HepG2 (cell line): Measurements from ENCODE around the gene APLNR.

Source experiments
- BHLHE40 ChIP-seq: IDR thresholded peaks from 2 replicates; pipeline ENCODE4 v1.6.1; 2011; ENCODE audit warnings: low read length, improper control_type of control experiment
- MXI1 ChIP-seq: IDR thresholded peaks from 3 replicates; pipeline ENCODE4 v1.6.1; 2012; ENCODE audit warnings: low read depth, low read length, inconsistent platforms, borderline replicate concordance

DNA sequence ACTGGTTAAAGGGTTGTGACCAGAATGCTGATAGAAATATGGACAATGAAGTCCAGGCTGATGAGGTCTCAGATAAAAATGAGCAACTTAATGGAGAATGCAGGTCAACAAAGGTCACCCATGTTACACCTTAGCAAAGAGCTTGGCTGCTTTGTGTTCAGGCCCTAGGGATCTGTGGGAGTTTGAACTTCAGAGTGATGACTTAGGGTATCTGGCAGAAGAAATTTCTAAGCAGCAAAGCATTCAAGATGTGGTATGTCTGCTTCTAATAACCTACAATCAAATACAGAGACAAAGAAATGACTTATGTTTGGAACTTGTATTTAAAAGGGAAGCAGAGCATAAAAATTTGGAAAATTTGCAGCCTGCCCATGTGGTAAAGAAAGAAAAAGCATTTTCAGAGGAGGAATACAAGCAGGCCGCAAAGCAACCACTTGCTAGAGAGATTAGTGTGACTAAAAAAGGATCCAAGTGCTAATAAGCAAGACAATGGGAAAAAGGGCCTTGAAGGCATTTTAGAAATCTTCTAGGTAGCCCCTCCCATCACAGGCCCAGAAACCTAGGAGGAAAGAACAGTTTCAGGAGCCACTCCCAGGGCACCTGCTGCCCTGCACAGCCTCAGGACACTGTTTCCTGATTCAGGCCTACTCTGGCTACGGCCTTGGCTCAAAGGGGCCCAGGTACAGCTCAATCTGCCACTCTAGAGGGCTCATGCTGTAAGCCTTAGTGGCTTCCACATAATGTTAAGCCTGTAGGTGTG is 46.4 kb upstream of the APLNR start:
- TF ChIP-seq MXI1 (no peak), BHLHE40 (no peak)
